ENCODE data around the gene FAT3.

DNA sequence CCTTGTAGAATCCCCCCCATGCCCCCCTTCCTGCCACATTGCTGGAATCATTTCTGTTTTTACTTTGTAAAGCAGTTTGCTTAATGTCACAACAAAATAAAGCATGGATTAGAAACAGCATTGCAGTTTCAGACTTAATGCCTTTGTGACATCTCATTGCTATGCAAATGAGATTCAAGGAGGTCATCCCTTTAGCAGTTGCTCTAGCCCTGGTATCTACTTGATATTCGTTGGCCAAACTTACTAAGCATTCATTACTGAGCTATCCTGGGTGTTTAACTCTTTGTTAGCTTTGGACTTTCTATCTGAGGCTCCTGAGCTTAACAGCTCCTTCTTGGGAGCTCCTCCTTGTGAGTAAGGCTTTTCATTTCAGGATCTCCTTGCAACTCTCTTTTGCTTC lies 16.3 kb downstream of the FAT3 start:
- no peak for TF ChIP-seq MAFK (IDR thresholded peaks at IDR 0.05; ENCODE audit: low read depth, low read length)
- TF ChIP-seq, protein P1, sequence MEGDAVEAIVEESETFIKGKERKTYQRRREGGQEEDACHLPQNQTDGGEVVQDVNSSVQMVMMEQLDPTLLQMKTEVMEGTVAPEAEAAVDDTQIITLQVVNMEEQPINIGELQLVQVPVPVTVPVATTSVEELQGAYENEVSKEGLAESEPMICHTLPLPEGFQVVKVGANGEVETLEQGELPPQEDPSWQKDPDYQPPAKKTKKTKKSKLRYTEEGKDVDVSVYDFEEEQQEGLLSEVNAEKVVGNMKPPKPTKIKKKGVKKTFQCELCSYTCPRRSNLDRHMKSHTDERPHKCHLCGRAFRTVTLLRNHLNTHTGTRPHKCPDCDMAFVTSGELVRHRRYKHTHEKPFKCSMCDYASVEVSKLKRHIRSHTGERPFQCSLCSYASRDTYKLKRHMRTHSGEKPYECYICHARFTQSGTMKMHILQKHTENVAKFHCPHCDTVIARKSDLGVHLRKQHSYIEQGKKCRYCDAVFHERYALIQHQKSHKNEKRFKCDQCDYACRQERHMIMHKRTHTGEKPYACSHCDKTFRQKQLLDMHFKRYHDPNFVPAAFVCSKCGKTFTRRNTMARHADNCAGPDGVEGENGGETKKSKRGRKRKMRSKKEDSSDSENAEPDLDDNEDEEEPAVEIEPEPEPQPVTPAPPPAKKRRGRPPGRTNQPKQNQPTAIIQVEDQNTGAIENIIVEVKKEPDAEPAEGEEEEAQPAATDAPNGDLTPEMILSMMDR (conservative IDR thresholded peaks at IDR 0.05; ENCODE audit: low read depth, low read length), result no peak
- no peak for TF ChIP-seq CEBPB (IDR thresholded peaks at IDR 0.05; ENCODE audit: low read depth, low read length)
- no peak for TF ChIP-seq RFX5 (IDR thresholded peaks at IDR 0.05; ENCODE audit: low read depth, low read length)
- no peak for TF ChIP-seq POLR2A (IDR thresholded peaks at IDR 0.05; ENCODE audit: low read depth, low read length)

Measured in IMR-90 (cell line).